GM13976 (cell line): ENCODE measurements around the gene PXDC1.
A peak's percentile ranks its signal among the peaks of the same experiment; 100 is the strongest.

ENCODE experiments used
- DNase-seq: peaks from one replicate; pipeline ENCODE4 v3.0.0; 2012; ENCODE audit warnings: low spot score
- in situ Hi-C: fragments of 300-500 bp; cut with MboI; formaldehyde crosslinking; loops from one replicate; pipeline ENCODE4 v1.12.0; 2022; ENCODE audit warnings: low sequenced_read_pairs, mixed read lengths, inconsistent platforms; ENCODE audit not compliant: unreplicated experiment
- TF ChIP-seq, protein P1 (sequence below): IDR thresholded peaks from 2 replicates; pipeline ENCODE4 v1.5.1; 2012; ENCODE audit warnings: borderline replicate concordance, mild to moderate bottlenecking; ENCODE audit not compliant: insufficient read depth; ENCODE audit errors: extremely low read depth, missing control alignments, control extremely low read depth

PXDC1 gene

DNA sequence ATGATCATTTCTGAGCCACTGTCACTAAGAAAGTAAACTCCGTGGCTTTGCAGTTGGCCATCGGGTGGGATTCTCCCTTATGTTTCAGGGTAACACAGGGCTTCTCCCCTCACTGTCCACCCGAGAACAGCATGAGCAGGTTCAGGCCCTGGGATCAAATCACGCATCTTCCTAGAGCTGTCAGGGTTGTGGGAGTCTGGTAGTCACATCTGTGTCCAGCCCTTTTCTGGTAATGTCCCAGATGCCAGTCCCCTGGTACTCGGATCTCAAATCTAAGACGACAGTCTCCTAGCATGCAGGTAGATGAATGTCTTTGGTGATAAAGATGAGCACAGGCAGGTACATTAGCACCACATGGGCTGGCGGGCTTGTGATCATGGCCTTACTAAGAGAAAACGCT is 4.8 kb downstream of the PXDC1 start:
- TF ChIP-seq, protein P1, sequence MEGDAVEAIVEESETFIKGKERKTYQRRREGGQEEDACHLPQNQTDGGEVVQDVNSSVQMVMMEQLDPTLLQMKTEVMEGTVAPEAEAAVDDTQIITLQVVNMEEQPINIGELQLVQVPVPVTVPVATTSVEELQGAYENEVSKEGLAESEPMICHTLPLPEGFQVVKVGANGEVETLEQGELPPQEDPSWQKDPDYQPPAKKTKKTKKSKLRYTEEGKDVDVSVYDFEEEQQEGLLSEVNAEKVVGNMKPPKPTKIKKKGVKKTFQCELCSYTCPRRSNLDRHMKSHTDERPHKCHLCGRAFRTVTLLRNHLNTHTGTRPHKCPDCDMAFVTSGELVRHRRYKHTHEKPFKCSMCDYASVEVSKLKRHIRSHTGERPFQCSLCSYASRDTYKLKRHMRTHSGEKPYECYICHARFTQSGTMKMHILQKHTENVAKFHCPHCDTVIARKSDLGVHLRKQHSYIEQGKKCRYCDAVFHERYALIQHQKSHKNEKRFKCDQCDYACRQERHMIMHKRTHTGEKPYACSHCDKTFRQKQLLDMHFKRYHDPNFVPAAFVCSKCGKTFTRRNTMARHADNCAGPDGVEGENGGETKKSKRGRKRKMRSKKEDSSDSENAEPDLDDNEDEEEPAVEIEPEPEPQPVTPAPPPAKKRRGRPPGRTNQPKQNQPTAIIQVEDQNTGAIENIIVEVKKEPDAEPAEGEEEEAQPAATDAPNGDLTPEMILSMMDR: no peak
- in situ Hi-C loops: loop anchor here (25.0 kb wide), 1 partner anchor 416 kb away; no protein-coding TSS in a partner anchor
- no peak for DNase-seq

DNA sequence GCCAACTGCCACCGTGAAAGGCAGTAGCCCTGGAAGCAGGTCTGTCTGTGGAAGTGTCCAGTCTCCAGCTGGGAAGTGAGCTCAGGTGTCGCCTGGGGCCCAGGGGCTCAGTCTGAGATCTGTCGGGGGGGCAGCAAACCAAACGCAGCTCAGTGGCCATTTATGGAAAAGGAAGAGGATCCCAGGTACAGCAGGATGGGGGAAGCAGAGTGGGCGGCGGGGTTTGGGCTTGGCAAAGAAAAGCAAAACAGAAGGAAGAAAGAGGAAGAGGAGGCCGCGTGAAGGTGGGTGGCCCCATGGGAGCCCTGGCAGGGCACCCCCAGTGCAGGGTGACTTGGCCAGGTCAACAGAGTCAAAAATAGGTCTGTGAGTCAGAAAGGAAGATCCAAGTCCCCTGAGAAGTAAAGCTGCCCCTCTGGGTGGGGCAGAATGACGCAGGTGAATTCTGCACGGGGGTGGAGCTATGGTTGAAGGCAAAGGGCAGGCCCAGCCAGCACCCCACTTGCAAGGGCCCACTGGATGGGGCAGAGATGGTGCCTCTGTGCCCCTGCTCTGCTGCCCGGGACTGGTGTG is 5.3 kb downstream of the PXDC1 start:
- peak; percentile 51 for DNase-seq
- TF ChIP-seq, protein P1: no peak
- in situ Hi-C loops: loop anchor here (25.0 kb wide), 1 partner anchor 416 kb away; no protein-coding TSS in a partner anchor

DNA sequence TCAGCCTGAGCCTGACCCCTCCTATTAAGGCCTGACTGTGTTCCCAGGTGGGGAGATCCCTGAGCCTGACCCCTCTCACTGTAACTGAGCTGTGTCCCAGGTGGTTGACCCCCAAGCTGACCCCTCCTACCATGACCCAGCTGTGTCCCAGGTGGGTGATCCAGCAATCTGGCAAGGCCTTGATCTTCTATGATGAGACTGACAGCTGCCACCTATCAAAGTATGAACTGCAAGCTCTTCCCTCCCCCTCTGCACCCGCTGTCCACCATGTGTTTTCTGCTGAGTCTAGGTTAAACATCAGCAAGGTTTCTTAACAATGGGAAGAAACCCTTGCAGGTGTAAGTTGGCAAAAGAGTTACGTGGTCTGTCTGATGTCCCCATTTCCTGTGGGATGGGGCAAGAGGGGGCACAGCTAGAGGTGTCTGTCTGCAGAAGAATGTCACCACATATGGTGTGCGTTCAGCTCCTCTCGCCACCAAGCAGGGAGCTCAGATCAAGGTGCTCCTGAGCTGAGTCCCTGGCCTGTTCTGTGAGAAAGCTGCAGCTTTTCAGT is 5.9 kb downstream of the PXDC1 start:
- in situ Hi-C loops: loop anchor here (25.0 kb wide), 1 partner anchor 417 kb away; no protein-coding TSS in a partner anchor
- DNase-seq: no peak
- TF ChIP-seq, protein P1: no peak

DNA sequence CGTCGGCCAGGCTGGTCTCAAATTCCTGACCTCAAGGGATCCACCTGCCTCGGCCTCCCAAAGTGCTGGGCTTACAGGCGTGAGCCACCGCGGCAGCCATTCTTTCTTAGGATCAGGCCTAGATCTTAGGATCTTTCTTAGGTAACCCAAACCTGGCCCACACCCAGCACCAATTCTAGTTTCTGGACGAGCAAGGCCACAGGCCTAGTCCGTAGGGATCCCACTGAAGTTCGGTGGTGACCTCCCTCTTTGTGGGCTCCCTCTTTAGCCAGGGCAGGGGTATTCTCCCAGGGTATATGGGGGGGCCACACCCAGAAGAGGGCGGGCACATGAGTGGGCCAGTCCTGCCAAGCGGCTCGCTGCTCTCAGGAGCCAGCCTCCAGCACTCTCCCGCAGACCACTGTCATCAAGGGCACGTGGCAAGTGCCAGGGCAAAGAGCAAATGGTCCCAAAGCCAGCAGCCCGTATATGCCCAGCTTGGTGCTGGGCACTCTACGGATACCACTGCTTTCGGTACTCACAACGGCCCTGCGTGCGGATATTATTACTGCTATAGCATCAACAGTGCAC is 6.5 kb downstream of the PXDC1 start:
- DNase-seq: no peak
- TF ChIP-seq, protein P1: no peak
- in situ Hi-C loops: loop anchor here (25.0 kb wide), 1 partner anchor 417 kb away; no protein-coding TSS in a partner anchor

DNA sequence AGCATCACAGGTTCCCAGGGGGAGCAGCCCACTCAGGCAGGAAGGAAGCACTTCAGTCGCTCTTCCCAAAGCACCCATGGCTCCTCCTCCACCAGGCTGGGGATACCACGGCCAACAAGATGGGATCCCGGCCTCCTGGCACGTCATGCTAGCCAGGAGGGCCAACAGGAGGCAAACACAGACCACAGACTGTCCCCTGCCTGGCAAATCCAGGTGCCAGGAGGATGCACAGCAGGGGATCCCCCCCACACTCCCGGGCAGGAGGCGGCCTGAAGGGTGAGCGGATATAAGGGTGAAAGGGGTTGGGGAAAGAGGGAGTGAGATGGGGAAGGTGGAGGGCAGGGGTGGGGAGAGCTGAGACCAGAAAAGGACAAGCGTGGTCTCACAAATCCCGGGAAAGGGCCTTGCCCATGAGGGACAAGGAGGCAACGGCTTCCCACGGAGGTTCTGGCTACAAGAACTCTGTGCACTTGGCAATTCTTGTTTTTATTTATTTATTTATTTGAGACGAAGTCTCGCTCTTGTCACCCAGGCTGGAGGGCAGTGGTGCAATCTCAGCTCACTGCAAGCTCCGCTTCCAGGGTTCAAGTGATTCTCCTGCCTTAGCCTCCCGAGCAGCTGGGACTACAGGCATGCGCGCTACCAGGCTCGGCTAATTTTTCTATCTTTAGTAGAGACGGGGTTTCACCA is 7.2 kb downstream of the PXDC1 start:
- in situ Hi-C loops: loop anchor here (25.0 kb wide), 1 partner anchor 418 kb away; no protein-coding TSS in a partner anchor
- TF ChIP-seq, protein P1: no peak
- DNase-seq: no peak

DNA sequence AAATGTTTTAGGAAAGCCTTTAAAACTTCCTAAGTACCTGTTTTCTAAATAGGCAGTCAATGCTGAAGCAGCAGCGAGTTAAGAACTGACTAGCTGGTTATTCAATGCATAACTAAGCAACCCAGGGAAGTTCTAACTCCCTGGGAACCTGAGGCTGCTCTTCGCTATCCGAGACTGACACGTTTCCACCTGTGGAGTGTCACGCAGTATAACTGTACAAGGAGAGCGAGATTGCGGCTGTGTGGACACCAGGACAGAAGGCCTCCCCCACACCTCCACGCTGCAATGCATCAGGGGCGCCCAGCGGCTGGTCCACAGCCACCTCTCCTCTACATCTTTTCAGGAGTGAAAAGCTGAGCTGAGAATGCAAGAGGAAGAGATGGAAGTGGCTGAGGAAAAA is 8.0 kb downstream of the PXDC1 start:
- TF ChIP-seq, protein P1: no peak
- in situ Hi-C loops: loop anchor here (25.0 kb wide), 1 partner anchor 419 kb away; no protein-coding TSS in a partner anchor
- no peak for DNase-seq
